Renal pelvis (tissue), 4 donors: ENCODE results near the gene FBP2. TPM values are rescaled to one million over a fixed set of nuclear protein-coding genes. Genes with fewer than 3 reads are reported as not detected.
"Not testable (repeated sequence)": the region's sequence is repeated elsewhere in the genome, so short reads cannot be mapped to it uniquely, and the experiment has no call there.

Experiments
- DNase-seq: peaks from one replicate; pipeline ENCODE4 v3.0.0-alpha.2; 2013
- polyA plus RNA-seq, 3 donors: library from polyadenylated mRNA; unstranded; fragments of 120-200 nt; gene quantifications; one replicate each; pipeline ENCODE4 v1.2.1, GENCODE V29; 2013; ENCODE audit not compliant: insufficient read length in 3 of 3

FBP2 gene
- polyA plus RNA-seq, 3 donors, result 0.16 to 0.18 TPM; not detected in 1

- no peak for DNase-seq
These were observed 30.1 kb downstream of the FBP2 start for GRCh38 chr9:94563548-94563947.

- no peak for DNase-seq
These were observed 33.4 kb downstream of the FBP2 start for GRCh38 chr9:94560237-94560636.

GRCh38 chr9:94557376-94557775 lies 36.2 kb downstream of the FBP2 start:
- no peak for DNase-seq

GRCh38 chr9:94554439-94555331 lies 38.9 kb downstream of the FBP2 start, which contains the start of gene PCAT7:
TSS of gene PCAT7 (plus strand) at chr9:94555083.
- no peak for DNase-seq

- DNase-seq, result no peak
These were observed 39.6 kb downstream of the FBP2 start for GRCh38 chr9:94554078-94554438.

- no peak for DNase-seq
These were observed 40.3 kb downstream of the FBP2 start for GRCh38 chr9:94553029-94553938.

- DNase-seq, result no peak
These were observed 47.7 kb downstream of the FBP2 start for GRCh38 chr9:94545940-94546339.

- DNase-seq, result not testable (repeated sequence)
These were observed 49.3 kb downstream of the FBP2 start for GRCh38 chr9:94544335-94544734.

GRCh38 chr9:94538908-94539307 lies 54.7 kb downstream of the FBP2 start:
- no peak for DNase-seq

GRCh38 chr9:94534901-94535300 lies 58.7 kb downstream of the FBP2 start:
- no peak for DNase-seq

- DNase-seq, result no peak
These were observed 60.0 kb downstream of the FBP2 start for GRCh38 chr9:94533601-94534000.

- peak; percentile 47 for DNase-seq
These were observed 60.5 kb downstream of the FBP2 start for GRCh38 chr9:94533155-94533554.

- DNase-seq, result no peak
These were observed 64.7 kb downstream of the FBP2 start for GRCh38 chr9:94528886-94529285.

- no peak for DNase-seq
These were observed 66.7 kb downstream of the FBP2 start for GRCh38 chr9:94526951-94527350.

GRCh38 chr9:94526271-94526670 lies 67.4 kb downstream of the FBP2 start:
- no peak for DNase-seq

- no peak for DNase-seq
These were observed 68.1 kb downstream of the FBP2 start for GRCh38 chr9:94525396-94526035.

- DNase-seq, result no peak
These were observed 76.4 kb downstream of the FBP2 start for GRCh38 chr9:94517254-94517653.

GRCh38 chr9:94514722-94515121 lies 78.9 kb downstream of the FBP2 start:
- DNase-seq, result no peak

- DNase-seq, result no peak
These were observed 81.7 kb downstream of the FBP2 start for GRCh38 chr9:94511955-94512265.

- no peak for DNase-seq
These were observed 82.3 kb downstream of the FBP2 start for GRCh38 chr9:94511134-94511954.
